Memory B cell (primary cell): ENCODE results near the gene ATRX.
"Not testable (repeated sequence)": the region's sequence is repeated elsewhere in the genome, so short reads cannot be mapped to it uniquely, and the experiment has no call there.

Experiments used
- ATAC-seq: fragments of 150-1000 bp; cut with Tn5 transposase; 2 replicates; pipeline ENCODE4 v1.10.0; 2021; ENCODE audit warnings: low read depth, mild to moderate bottlenecking, moderate library complexity
- DNase-seq, 2 donors: peaks; one replicate each; pipeline ENCODE4 v3.0.0; 2022; ENCODE audit warnings: low spot score in 2 of 2
- H3K27ac Mint-ChIP-seq: one replicate; pipeline ENCODE4 v1.8.0; 2022; ENCODE audit warnings: mild to moderate bottlenecking, moderate library complexity, mixed read lengths
- H3K27me3 Mint-ChIP-seq: one replicate; pipeline ENCODE4 v1.8.0; 2022; ENCODE audit warnings: mixed read lengths
- H3K36me3 Mint-ChIP-seq: one replicate; pipeline ENCODE4 v1.8.0; 2022; ENCODE audit warnings: mild to moderate bottlenecking, mixed read lengths
- H3K4me1 Mint-ChIP-seq: one replicate; pipeline ENCODE4 v1.8.0; 2022; ENCODE audit warnings: mixed read lengths
- H3K4me3 Mint-ChIP-seq: one replicate; pipeline ENCODE4 v1.8.0; 2022; ENCODE audit warnings: mild to moderate bottlenecking, moderate library complexity, mixed read lengths
- H3K9me3 Mint-ChIP-seq: one replicate; pipeline ENCODE4 v1.8.0; 2022; ENCODE audit warnings: mixed read lengths

The ATRX gene

DNA sequence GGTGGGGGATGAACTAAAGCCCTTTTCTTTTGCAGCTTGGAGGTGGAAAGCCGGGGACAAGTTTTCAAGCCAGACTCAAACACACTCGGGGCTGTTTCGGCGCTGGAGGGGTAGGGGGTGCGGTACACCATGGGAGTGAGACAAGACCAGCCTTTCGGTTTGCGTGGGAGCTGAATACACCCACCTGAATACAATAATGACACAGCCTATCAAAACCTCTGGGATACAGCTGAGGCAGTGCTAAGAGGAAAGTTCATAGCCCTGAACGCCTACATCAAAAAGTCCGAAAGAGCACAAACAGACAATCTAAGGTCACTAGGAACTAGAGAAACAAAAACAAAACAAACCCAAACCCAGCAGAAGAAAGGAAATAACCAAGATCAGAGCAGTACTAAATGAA, 163.3 kb downstream of the ATRX start:
- H3K27me3 Mint-ChIP-seq: no peaks in the 10 kb centered on the region
- no peak overlapping the region for H3K27ac Mint-ChIP-seq
- peaks cover 19% of the 10 kb centered on the region for H3K36me3 Mint-ChIP-seq
- DNase-seq (no peak), ATAC-seq (no peak)
- no peak overlapping the region for H3K4me3 Mint-ChIP-seq
- H3K4me1 Mint-ChIP-seq: no peaks in the 10 kb centered on the region
- H3K9me3 Mint-ChIP-seq: peaks cover 2% of the 10 kb centered on the region

DNA sequence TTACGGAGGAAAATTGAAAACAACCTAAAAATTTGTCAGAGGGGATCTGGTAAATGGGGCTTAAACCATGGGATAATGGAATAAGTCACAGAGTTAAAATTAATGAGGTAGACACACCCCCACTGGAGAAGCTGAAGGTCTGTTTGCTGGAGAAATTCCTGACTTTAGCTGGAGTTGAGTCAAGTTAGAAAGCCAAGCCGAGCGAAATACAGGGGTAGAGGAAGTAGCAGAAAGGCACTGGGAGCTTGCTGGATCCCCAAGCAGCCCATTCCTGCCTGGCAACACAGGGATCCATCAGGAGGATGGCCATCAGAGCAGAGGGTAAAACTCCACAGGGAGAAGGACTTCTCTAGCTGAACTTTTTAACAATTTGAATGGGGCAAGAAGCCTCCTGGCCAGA, 163.8 kb downstream of the ATRX start:
- H3K4me3 Mint-ChIP-seq: no peak overlapping the region
- H3K36me3 Mint-ChIP-seq: peaks cover 19% of the 10 kb centered on the region
- no peaks in the 10 kb centered on the region for H3K4me1 Mint-ChIP-seq
- H3K9me3 Mint-ChIP-seq: peaks cover 2% of the 10 kb centered on the region
- ATAC-seq (no peak), DNase-seq (no peak)
- no peaks in the 10 kb centered on the region for H3K27me3 Mint-ChIP-seq
- no peak overlapping the region for H3K27ac Mint-ChIP-seq

DNA sequence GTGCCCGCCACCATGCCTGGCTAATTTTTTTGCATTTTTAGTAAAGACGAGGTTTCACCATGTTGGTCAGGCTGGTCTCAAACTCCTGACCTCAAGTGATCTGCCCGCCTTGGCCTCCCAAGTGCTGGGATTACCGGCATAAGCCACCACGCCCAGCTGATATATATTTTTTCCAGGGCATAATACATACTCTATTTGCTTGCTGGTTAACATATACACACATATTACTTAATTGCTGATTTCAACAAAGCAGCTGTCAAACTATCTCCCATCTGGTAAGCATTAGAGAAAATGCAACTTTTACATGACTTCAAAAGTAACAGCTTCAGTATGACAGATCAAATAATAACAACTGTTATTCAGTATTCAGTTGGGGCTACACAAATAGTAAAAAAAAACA, 164.6 kb downstream of the ATRX start:
- not testable (repeated sequence) for ATAC-seq, DNase-seq

DNA sequence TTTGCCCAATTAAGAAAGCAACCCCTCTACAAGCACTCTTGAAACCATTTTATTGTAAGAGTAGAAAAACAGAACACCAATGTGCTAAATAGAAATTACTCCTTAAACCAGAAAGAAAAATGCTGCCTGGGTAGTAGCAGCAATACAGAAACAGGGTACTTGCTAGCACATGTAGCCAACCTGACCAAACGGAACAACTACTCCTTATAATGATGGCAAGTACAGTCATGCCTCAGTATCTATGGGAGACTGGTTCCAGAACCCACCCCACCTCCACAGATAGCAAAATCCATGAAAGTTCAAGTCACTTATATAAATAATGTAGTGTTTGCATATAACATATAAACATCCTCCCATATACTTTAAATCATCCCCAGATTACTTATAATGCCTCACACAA, 168.8 kb downstream of the ATRX start:
- H3K4me1 Mint-ChIP-seq: no peaks in the 10 kb centered on the region
- H3K27ac Mint-ChIP-seq: no peak overlapping the region
- no peak for ATAC-seq
- H3K36me3 Mint-ChIP-seq: peaks cover 13% of the 10 kb centered on the region
- no peaks in the 10 kb centered on the region for H3K27me3 Mint-ChIP-seq
- no peak for DNase-seq
- no peaks in the 10 kb centered on the region for H3K9me3 Mint-ChIP-seq
- H3K4me3 Mint-ChIP-seq: no peak overlapping the region

More for the DNA sequence above, 164.6 kb downstream of the ATRX start:
- H3K27ac Mint-ChIP-seq, H3K4me3 Mint-ChIP-seq, H3K4me1 Mint-ChIP-seq, H3K27me3 Mint-ChIP-seq, H3K9me3 Mint-ChIP-seq: not testable (repeated sequence)
- peaks cover 19% of the 10 kb centered on the region for H3K36me3 Mint-ChIP-seq

GRCh38 chrX:77603635-77604336, 182.2 kb downstream of the ATRX start:
- Mint-ChIP-seq H3K27ac (no peak overlapping the region), H3K4me1 (peaks cover 4% of the 10 kb centered on the region), H3K9me3 (peaks cover 2% of the 10 kb centered on the region), H3K27me3 (no peaks in the 10 kb centered on the region), H3K4me3 (no peak overlapping the region), H3K36me3 (peaks cover 35% of the 10 kb centered on the region)
- DNase-seq (no peak), ATAC-seq (no peak)

DNA sequence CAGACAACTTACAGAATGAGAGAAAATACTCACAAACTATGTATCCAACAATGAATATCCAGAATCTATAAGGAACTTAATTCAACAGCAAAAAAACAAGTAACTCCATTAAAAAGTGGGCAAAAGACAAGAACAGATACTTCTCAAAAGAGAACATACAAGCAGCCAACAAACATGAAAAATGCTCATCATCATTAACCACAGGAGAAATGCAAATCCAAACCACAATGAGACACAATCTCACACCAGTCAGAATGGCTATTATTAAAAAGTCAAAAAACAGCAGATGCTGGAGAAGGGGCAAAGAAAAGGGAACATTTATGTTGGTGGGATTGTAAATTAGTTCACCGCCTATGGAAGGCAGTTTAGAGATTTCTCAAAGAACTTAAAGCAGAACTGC, 188.5 kb downstream of the ATRX start:
- ATAC-seq (no peak), DNase-seq (no peak)
- Mint-ChIP-seq H3K9me3 (no peaks in the 10 kb centered on the region), H3K4me3 (no peak overlapping the region), H3K36me3 (peaks cover 38% of the 10 kb centered on the region), H3K27me3 (no peaks in the 10 kb centered on the region), H3K4me1 (peaks cover 5% of the 10 kb centered on the region), H3K27ac (no peak overlapping the region)

GRCh38 chrX:77597090-77597489, 188.9 kb downstream of the ATRX start:
- H3K4me1 Mint-ChIP-seq: peaks cover 5% of the 10 kb centered on the region
- no peak overlapping the region for H3K4me3 Mint-ChIP-seq
- no peaks in the 10 kb centered on the region for H3K9me3 Mint-ChIP-seq
- peaks cover 36% of the 10 kb centered on the region for H3K36me3 Mint-ChIP-seq
- no peak overlapping the region for H3K27ac Mint-ChIP-seq
- H3K27me3 Mint-ChIP-seq: no peaks in the 10 kb centered on the region
- DNase-seq: no peak
- ATAC-seq: no peak

- no peak for ATAC-seq
- H3K4me1 Mint-ChIP-seq: peaks cover 5% of the 10 kb centered on the region
- no peaks in the 10 kb centered on the region for H3K9me3 Mint-ChIP-seq
- no peak overlapping the region for H3K27ac Mint-ChIP-seq
- no peak for DNase-seq
- H3K27me3 Mint-ChIP-seq: no peaks in the 10 kb centered on the region
- H3K36me3 Mint-ChIP-seq: peaks cover 36% of the 10 kb centered on the region
- H3K4me3 Mint-ChIP-seq: no peak overlapping the region
These were observed 190.2 kb downstream of the ATRX start for GRCh38 chrX:77595848-77596247.

GRCh38 chrX:77572322-77572721, 213.7 kb downstream of the ATRX start:
- no peak overlapping the region for H3K27ac Mint-ChIP-seq
- no peaks in the 10 kb centered on the region for H3K9me3 Mint-ChIP-seq
- H3K27me3 Mint-ChIP-seq: no peaks in the 10 kb centered on the region
- DNase-seq: no peak
- no peak overlapping the region for H3K4me3 Mint-ChIP-seq
- H3K36me3 Mint-ChIP-seq: peaks cover 27% of the 10 kb centered on the region
- no peaks in the 10 kb centered on the region for H3K4me1 Mint-ChIP-seq
- no peak for ATAC-seq

DNA sequence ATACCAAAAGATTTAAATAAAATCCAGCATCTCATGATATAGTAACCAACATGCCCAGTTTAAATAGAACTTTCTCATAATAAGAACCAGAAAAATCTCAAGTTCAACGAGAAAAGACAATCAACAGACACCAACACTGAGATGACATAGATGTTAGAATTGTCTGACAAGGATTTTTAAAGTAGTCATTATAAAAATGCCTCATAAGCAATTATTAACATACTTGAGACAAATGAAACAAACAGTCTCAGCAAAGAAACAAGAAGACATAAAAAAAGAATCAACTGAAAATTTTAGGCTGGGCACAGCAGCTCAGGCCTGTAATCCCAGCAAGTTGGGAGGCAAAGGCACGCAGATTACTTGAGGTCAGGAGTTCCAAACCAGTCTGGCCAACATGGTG, 220.7 kb downstream of the ATRX start:
- Mint-ChIP-seq H3K36me3 (peaks cover 28% of the 10 kb centered on the region), H3K27me3 (no peaks in the 10 kb centered on the region), H3K4me1 (no peaks in the 10 kb centered on the region), H3K9me3 (peaks cover 3% of the 10 kb centered on the region), H3K4me3 (no peak overlapping the region), H3K27ac (no peak overlapping the region)
- ATAC-seq: no peak
- no peak for DNase-seq

- Mint-ChIP-seq H3K27me3 (no peaks in the 10 kb centered on the region), H3K9me3 (peaks cover 3% of the 10 kb centered on the region), H3K4me1 (no peaks in the 10 kb centered on the region), H3K27ac (no peak overlapping the region), H3K4me3 (no peak overlapping the region), H3K36me3 (peaks cover 28% of the 10 kb centered on the region)
- DNase-seq (no peak), ATAC-seq (no peak)
These were observed 221.2 kb downstream of the ATRX start for GRCh38 chrX:77564823-77565222.

DNA sequence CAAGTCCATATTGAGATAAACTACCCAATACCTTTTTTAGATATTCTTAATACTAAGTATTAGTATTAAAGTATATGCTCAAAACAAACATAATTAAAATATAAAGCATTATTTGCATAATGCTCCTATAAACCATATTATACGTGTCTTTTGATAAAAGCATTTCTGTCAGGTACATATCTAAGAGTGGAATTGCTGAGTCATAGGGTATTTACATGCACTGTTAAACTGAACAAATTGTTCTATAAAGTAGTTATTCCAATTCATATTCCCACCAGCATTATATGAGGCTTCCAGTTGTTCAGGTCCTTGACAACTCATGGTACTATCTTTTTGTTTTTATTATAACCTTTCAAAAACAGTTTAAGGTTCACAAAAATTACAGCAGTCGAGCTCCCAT, 224.6 kb downstream of the ATRX start:
- Mint-ChIP-seq H3K27ac (no peak overlapping the region), H3K27me3 (no peaks in the 10 kb centered on the region), H3K4me3 (no peak overlapping the region), H3K9me3 (peaks cover 2% of the 10 kb centered on the region), H3K4me1 (no peaks in the 10 kb centered on the region), H3K36me3 (peaks cover 11% of the 10 kb centered on the region)
- no peak for DNase-seq
- ATAC-seq: no peak

GRCh38 chrX:77556276-77556675, 229.7 kb downstream of the ATRX start:
- peaks cover 25% of the 10 kb centered on the region for H3K36me3 Mint-ChIP-seq
- no peak overlapping the region for H3K4me3 Mint-ChIP-seq
- ATAC-seq: no peak

GRCh38 chrX:77548751-77549150, 237.3 kb downstream of the ATRX start:
- Mint-ChIP-seq H3K4me3 (no peak overlapping the region), H3K36me3 (peaks cover 20% of the 10 kb centered on the region), H3K27ac (no peak overlapping the region), H3K9me3 (no peaks in the 10 kb centered on the region), H3K27me3 (no peaks in the 10 kb centered on the region), H3K4me1 (no peaks in the 10 kb centered on the region)
- ATAC-seq: no peak
- no peak for DNase-seq

More at GRCh38 chrX:77556276-77556675, 229.7 kb downstream of the ATRX start:
- Mint-ChIP-seq H3K4me1 (no peaks in the 10 kb centered on the region), H3K9me3 (no peaks in the 10 kb centered on the region), H3K27ac (no peak overlapping the region), H3K27me3 (no peaks in the 10 kb centered on the region)
- no peak for DNase-seq

GRCh38 chrX:77539778-77540177, 246.2 kb downstream of the ATRX start:
- not testable (repeated sequence) for H3K4me3 Mint-ChIP-seq, H3K9me3 Mint-ChIP-seq, H3K27ac Mint-ChIP-seq, DNase-seq, H3K4me1 Mint-ChIP-seq, H3K27me3 Mint-ChIP-seq, ATAC-seq
- H3K36me3 Mint-ChIP-seq: peaks cover 36% of the 10 kb centered on the region
